ENCODE results near the gene EGFR. TPM values are rescaled to one million over a fixed set of nuclear protein-coding genes. Genes with fewer than 3 reads are reported as not detected.
"Not testable (repeated sequence)": the region's sequence is repeated elsewhere in the genome, so short reads cannot be mapped to it uniquely, and the experiment has no call there.

Gene EGFR
- total RNA-seq, 1 donor from 2014 or later, result 67.2 TPM

DNA sequence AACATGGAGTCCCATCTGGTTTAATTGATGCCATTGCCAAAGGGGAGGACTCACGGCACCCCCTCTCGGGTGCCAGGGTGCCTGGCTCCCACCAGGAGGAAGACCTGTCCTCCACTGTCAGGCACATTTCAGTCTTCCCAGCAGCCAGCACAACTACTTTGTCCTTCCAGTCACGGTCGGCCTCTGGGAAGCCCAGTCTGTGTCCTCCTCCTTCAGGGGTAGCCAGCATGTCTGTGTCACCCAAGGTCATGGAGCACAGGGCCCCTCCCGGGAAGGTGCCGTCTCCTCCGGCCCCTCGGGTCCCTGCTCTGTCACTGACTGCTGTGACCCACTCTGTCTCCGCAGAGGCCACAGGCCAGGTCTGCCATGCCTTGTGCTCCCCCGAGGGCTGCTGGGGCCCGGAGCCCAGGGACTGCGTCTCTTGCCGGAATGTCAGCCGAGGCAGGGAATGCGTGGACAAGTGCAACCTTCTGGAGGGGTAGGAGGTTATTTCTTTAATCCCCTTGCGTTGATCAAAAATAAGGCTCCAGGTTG, 142.4 kb downstream of the EGFR start:
- Histone ChIP-seq H3K4me3 (ENCODE audit: low read depth, low read length) (no peak overlapping the region), H3K36me3 (ENCODE audit: control insufficient read depth, insufficient read depth, low read length) (peaks cover 1% of the 10 kb centered on the region), H3K27me3 (ENCODE audit: control insufficient read depth, insufficient read depth, low read length) (no peaks in the 10 kb centered on the region)
- TF ChIP-seq, protein P1, sequence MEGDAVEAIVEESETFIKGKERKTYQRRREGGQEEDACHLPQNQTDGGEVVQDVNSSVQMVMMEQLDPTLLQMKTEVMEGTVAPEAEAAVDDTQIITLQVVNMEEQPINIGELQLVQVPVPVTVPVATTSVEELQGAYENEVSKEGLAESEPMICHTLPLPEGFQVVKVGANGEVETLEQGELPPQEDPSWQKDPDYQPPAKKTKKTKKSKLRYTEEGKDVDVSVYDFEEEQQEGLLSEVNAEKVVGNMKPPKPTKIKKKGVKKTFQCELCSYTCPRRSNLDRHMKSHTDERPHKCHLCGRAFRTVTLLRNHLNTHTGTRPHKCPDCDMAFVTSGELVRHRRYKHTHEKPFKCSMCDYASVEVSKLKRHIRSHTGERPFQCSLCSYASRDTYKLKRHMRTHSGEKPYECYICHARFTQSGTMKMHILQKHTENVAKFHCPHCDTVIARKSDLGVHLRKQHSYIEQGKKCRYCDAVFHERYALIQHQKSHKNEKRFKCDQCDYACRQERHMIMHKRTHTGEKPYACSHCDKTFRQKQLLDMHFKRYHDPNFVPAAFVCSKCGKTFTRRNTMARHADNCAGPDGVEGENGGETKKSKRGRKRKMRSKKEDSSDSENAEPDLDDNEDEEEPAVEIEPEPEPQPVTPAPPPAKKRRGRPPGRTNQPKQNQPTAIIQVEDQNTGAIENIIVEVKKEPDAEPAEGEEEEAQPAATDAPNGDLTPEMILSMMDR (IDR thresholded peaks at IDR 0.05; ENCODE audit: insufficient read depth, low read length, poor library complexity, severe bottlenecking), result no peak
- DNase-seq (ENCODE audit: low read depth), result no peak

- H3K36me3 ChIP-seq (ENCODE audit: control insufficient read depth, insufficient read depth, low read length), result peaks cover 1% of the 10 kb centered on the region
Measured at GRCh38 chr7:55162476-55162875, 143.7 kb downstream of the EGFR start.

DNA sequence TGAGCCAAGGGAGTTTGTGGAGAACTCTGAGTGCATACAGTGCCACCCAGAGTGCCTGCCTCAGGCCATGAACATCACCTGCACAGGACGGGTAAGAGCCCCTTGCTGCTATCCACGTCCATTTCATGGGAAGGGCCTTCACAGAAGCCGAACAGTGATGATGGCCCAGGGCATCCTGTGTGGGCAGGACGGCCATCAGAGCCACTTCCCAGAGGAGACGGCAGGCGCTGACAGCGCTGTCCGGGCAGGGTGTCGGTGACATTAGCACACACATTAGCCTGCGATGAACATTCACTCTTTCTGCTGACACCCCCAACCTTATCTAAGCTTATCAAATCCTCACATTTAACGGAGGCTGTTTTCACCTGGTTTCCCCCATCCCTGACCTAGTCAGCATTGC, 144.9 kb downstream of the EGFR start:
- Histone ChIP-seq H3K27me3 (ENCODE audit: control insufficient read depth, insufficient read depth, low read length) (no peaks in the 10 kb centered on the region), H3K4me3 (ENCODE audit: low read depth, low read length) (no peak overlapping the region), H3K36me3 (ENCODE audit: control insufficient read depth, insufficient read depth, low read length) (peaks cover 1% of the 10 kb centered on the region)
- no peak for DNase-seq (ENCODE audit: low read depth)
- TF ChIP-seq, protein P1 (IDR thresholded peaks at IDR 0.05; ENCODE audit: insufficient read depth, low read length, poor library complexity, severe bottlenecking), result no peak

More at GRCh38 chr7:55162476-55162875, 143.7 kb downstream of the EGFR start:
- Histone ChIP-seq H3K4me3 (ENCODE audit: low read depth, low read length) (no peak overlapping the region), H3K27me3 (ENCODE audit: control insufficient read depth, insufficient read depth, low read length) (no peaks in the 10 kb centered on the region)
- no peak for DNase-seq (ENCODE audit: low read depth)
- TF ChIP-seq, protein P1 (IDR thresholded peaks at IDR 0.05; ENCODE audit: insufficient read depth, low read length, poor library complexity, severe bottlenecking), result no peak

DNA sequence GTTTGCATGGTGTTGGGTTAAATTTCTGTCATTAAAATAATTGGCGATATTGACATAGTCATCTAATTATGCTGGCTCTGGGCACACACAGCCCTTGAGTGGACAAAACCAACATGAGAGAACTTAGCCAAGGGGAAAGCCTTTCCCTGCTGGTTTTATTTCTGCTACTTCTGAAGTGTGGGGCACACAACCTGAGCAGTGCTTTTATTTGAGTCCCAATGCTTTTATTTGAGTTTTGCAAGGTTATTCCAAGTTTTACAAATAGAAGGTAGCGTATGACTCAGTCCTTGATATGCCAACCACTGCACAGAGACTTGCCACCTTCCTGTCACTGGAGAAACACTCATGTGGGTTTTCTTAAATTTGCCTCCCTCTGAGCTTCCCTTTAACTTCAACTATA, 145.7 kb downstream of the EGFR start:
- Histone ChIP-seq H3K36me3 (ENCODE audit: control insufficient read depth, insufficient read depth, low read length) (peaks cover 1% of the 10 kb centered on the region), H3K27me3 (ENCODE audit: control insufficient read depth, insufficient read depth, low read length) (no peaks in the 10 kb centered on the region), H3K4me3 (ENCODE audit: low read depth, low read length) (no peak overlapping the region)
- no peak for DNase-seq (ENCODE audit: low read depth)
- TF ChIP-seq, protein P1 (IDR thresholded peaks at IDR 0.05; ENCODE audit: insufficient read depth, low read length, poor library complexity, severe bottlenecking), result no peak

DNA sequence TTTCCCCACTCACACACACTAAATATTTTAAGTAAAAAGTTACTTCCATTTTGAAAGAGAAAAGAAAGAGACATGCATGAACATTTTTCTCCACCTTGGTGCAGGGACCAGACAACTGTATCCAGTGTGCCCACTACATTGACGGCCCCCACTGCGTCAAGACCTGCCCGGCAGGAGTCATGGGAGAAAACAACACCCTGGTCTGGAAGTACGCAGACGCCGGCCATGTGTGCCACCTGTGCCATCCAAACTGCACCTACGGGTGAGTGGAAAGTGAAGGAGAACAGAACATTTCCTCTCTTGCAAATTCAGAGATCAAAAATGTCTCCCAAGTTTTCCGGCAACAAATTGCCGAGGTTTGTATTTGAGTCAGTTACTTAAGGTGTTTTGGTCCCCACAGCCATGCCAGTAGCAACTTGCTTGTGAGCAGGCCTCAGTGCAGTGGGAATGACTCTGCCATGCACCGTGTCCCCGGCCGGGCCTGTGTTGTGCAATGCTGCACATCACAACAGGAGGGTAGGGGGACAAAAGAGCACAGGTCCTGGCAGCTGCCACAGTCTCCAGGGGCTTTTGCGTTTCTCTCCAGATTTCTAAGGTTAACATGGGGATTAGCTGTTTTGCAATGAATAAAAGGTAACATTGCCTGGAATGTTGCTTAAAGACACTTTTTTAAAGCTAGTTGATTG, 146.5 kb downstream of the EGFR start:
- no peaks in the 10 kb centered on the region for H3K27me3 ChIP-seq (ENCODE audit: control insufficient read depth, insufficient read depth, low read length)
- DNase-seq (ENCODE audit: low read depth), result no peak
- TF ChIP-seq, protein P1 (IDR thresholded peaks at IDR 0.05; ENCODE audit: insufficient read depth, low read length, poor library complexity, severe bottlenecking), result no peak
- H3K36me3 ChIP-seq (ENCODE audit: control insufficient read depth, insufficient read depth, low read length), result peaks cover 3% of the 10 kb centered on the region
- no peak overlapping the region for H3K4me3 ChIP-seq (ENCODE audit: low read depth, low read length)

DNA sequence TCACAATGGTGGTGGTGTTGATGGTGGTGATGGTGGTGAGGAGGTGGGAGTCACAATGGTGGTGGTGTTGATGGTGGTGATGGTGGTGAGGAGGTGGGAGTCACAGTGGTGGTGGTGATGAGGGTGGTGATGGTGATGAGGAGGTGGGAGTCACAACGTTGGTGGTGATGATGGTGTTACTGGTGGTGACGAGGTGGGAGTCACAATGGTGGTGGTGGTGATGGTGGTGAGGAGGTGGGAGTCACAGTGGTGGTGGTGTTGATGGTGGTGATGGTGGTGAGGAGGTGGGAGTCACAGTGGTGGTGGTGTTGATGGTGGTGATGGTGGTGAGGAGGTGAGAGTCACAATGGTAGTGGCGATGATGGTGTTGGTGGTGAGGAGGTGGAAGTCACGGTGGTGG, 148.5 kb downstream of the EGFR start:
- not testable (repeated sequence) for H3K27me3 ChIP-seq (ENCODE audit: control insufficient read depth, insufficient read depth, low read length); H3K4me3 ChIP-seq (ENCODE audit: low read depth, low read length); H3K36me3 ChIP-seq (ENCODE audit: control insufficient read depth, insufficient read depth, low read length); DNase-seq (ENCODE audit: low read depth)
